ENCODE measurements around the gene ICAM2. TPM values are rescaled to one million over a fixed set of nuclear protein-coding genes. Genes with fewer than 3 reads are reported as not detected.
"Not testable (repeated sequence)": the region's sequence is repeated elsewhere in the genome, so short reads cannot be mapped to it uniquely, and the experiment has no call there.

The ICAM2 gene
- total RNA-seq, 4 donors from 2014 or later: 20.3 to 41.8 (median 30.6) TPM

DNA sequence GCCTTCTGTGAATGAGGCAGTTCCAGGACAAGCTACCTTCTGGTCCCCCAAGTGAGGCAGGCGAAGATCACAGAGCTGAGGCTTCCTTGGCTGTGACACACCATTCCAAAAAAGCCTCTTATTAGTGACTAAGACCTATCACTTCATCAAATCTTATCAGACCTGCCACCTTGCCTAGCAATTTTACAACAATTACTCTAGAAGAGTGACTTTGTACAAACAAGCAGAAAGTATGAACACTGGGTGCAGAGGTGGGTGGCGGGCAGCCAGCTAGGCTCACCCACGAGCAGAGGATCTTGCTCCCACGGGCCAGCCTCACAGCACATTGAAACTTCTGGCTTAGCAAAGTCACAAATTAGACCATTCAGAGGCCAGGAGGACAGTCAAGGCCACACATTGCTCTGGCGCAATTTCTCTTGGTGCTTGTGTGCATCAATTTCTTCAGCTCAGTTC lies 2.2 kb upstream of the ICAM2 start:
- no peaks in the 10 kb centered on the region for H3K27me3 ChIP-seq
- no peaks in the 10 kb centered on the region for H3K9me3 ChIP-seq
- DNase-seq: peak; percentile 50 to 61
- intact Hi-C loops (cut with DNase I): loop anchor here (10.0 kb wide), 1 partner anchor 112 kb away; the partner anchor contains the start of gene ERN1
- no peaks in the 10 kb centered on the region for H3K36me3 ChIP-seq
- H3K27ac ChIP-seq: no peak overlapping the region
- 61 to 68% methylated on average over 5 of the region's 5 CpGs for WGBS, 2 donors
- H3K4me3 ChIP-seq (replicated peaks in 1 of 3): no peak overlapping the region
- peaks cover 0 to 10% of the 10 kb centered on the region in 2 donors for H3K4me1 ChIP-seq
- TF ChIP-seq CTCF (IDR thresholded peaks at IDR 0.05): no peak
- no peak for TF ChIP-seq POLR2A (IDR thresholded peaks at IDR 0.05)

DNA sequence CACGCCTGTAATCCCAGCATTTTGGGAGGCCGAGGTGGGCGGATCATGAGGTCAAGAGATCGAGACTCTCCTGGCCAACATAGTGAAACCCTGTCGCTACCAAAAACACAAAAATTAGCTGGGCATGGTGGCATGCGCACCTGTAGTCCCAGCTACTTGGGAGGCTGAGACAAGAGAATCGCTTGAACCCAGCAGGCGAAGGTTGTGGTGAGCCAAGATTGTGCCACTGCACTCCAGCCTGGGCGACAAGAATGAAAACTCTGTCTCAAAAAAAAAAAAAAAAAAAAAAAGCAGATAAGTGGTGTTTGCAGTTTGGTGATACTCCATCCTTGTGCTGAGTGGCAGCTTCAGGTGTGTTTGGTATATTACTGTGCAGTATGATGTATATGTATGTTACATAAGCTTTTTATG lies 877 bp downstream of the ICAM2 start:
- Histone ChIP-seq H3K27ac (peak overlapping the region; percentile 53 to 75 (median 72)), H3K4me3 (replicated peaks in 1 of 3) (peak overlapping the region in 1 of 3 donors; percentile 10)
- H3K4me1 ChIP-seq; H3K9me3 ChIP-seq; H3K36me3 ChIP-seq; DNase-seq; intact Hi-C loops (cut with DNase I); H3K27me3 ChIP-seq: not testable (repeated sequence)
- 79 to 80% methylated on average over 9 of the region's 9 CpGs for WGBS, 2 donors

DNA sequence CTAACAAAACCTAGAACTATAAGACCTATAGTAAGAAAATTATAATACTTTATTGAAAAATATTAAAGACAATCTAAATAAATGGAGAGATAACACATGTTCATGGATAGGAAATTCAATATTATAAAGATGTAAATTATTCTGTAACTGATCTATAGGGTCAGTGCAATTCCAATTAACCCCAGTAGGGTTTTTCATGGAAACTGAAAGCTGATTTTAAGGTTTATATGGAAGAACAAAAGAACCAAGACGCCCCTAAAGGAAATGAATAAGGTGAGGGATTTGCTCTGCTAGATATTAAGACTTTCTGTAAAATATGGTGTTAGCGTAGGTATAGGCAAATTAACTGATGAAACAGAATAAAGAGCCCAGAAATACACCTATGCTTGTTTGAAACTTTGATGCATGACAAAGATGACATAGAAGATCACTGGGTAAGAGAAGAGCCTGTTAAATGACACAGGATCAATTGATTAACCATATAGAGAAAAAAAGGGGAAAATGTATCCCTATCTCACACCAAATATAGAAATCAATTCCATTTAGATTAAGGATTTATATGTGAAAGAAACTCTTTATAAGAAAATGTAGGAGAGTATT lies 3.0 kb downstream of the ICAM2 start:
- no peaks in the 10 kb centered on the region for H3K36me3 ChIP-seq
- peak overlapping the region in 1 of 3 donors; percentile 31 for H3K27ac ChIP-seq
- peak in 1 of 6 experiments; percentile 25 for TF ChIP-seq CTCF (IDR thresholded peaks at IDR 0.05)
- no peak for TF ChIP-seq POLR2A (IDR thresholded peaks at IDR 0.05)
- H3K27me3 ChIP-seq: no peaks in the 10 kb centered on the region
- no peaks in the 10 kb centered on the region for H3K9me3 ChIP-seq
- H3K4me3 ChIP-seq (replicated peaks in 1 of 3): no peak overlapping the region
- H3K4me1 ChIP-seq: peaks cover 0 to 4% of the 10 kb centered on the region in 2 donors
- intact Hi-C loops (cut with DNase I): no loop called here
- 83 to 88% methylated on average over 2 of the region's 2 CpGs for WGBS, 2 donors
- no peak for DNase-seq

DNA sequence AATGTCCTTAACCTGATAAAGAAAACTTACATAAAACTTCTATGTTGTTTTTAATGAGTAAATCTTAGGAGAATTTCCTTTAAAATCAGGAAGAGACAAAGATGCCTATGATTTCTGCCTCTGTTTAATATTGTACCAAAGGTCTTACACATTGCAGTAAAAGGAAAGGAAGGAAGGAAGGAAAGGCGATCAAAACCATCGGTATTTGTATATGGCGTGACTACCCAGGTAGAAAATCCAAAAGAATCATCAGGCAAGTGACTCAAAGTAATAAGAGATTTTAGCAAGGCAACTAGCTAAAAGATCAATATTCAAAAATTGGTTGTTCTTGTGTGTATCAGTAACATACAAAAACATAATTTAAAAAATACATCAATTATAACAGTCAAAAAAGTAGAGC lies 3.5 kb downstream of the ICAM2 start:
- H3K27ac ChIP-seq: peak overlapping the region in 2 of 3 donors; percentile 31 to 47
- no peaks in the 10 kb centered on the region for H3K27me3 ChIP-seq
- no peaks in the 10 kb centered on the region for H3K36me3 ChIP-seq
- peaks cover 0 to 4% of the 10 kb centered on the region in 2 donors for H3K4me1 ChIP-seq
- DNase-seq: no peak
- intact Hi-C loops (cut with DNase I): no loop called here
- 75 to 78% methylated on average over 3 of the region's 3 CpGs for WGBS, 2 donors
- no peaks in the 10 kb centered on the region for H3K9me3 ChIP-seq
- H3K4me3 ChIP-seq (replicated peaks in 1 of 3): no peak overlapping the region
- TF ChIP-seq CTCF (IDR thresholded peaks at IDR 0.05) (no peak), POLR2A (IDR thresholded peaks at IDR 0.05) (no peak)

DNA sequence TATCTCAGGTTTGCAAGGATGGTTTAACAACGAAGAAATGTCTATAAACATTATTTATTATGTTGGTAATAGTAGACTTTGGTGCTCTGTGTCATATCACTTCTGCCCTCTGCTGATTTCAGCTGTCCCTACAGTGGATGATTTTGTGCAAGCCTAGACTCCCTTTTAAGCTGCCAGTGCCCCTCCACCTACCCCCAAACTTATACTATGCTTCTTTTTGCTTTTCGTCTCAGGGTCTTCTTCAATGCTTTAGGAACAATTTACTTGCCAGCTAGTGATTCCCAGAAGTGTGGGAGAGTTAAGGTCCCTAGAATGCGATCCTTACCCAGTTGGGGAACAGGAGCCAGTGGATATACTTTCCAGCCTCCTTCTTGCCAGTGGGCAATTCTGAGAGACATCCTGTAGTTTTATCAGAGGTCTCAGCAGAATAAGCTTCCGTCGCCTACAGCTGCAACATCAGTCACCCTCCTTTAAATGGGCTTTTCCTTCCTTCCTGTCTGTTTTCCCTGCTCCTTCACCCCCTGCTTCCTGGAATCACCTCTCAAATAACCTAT lies 4.1 kb downstream of the ICAM2 start:
- no peaks in the 10 kb centered on the region for H3K9me3 ChIP-seq
- no peaks in the 10 kb centered on the region for H3K36me3 ChIP-seq
- DNase-seq: no peak
- intact Hi-C loops (cut with DNase I): no loop called here
- H3K27ac ChIP-seq: peak overlapping the region in 2 of 3 donors; percentile 31 to 47
- WGBS, 2 donors: 73 to 75% methylated on average over 5 of the region's 5 CpGs
- no peaks in the 10 kb centered on the region for H3K27me3 ChIP-seq
- H3K4me3 ChIP-seq (replicated peaks in 1 of 3): no peak overlapping the region
- peak in 1 of 6 experiments; percentile 20 for TF ChIP-seq CTCF (IDR thresholded peaks at IDR 0.05)
- TF ChIP-seq POLR2A (IDR thresholded peaks at IDR 0.05): no peak
- peaks cover 0 to 4% of the 10 kb centered on the region in 2 donors for H3K4me1 ChIP-seq

Measured in thyroid gland (tissue), 4 donors.